TTC549 (cell line): ENCODE measurements around the gene B4GALNT1.
"Not testable (repeated sequence)": the region's sequence is repeated elsewhere in the genome, so short reads cannot be mapped to it uniquely, and the experiment has no call there.

Experiments
- FAIRE-seq: peaks from 2 replicates; lab custom pipeline; 2012; peaks lifted over from hg19 to GRCh38; lab: Jason Lieb, UNC

Gene B4GALNT1

GRCh38 chr12:57620245-57620935, 12.6 kb downstream of the B4GALNT1 start:
- no peak for FAIRE-seq

GRCh38 chr12:57619434-57620244, 13.4 kb downstream of the B4GALNT1 start:
- no peak for FAIRE-seq

GRCh38 chr12:57618966-57619433, 14.0 kb downstream of the B4GALNT1 start:
- FAIRE-seq = no peak

GRCh38 chr12:57618431-57618830, 14.6 kb downstream of the B4GALNT1 start:
- FAIRE-seq = not testable (repeated sequence)

- FAIRE-seq = no peak
Measured at GRCh38 chr12:57617942-57618341, 15.1 kb downstream of the B4GALNT1 start.

- FAIRE-seq = no peak
Measured at GRCh38 chr12:57616383-57617101, 16.5 kb downstream of the B4GALNT1 start.

GRCh38 chr12:57615637-57616036, 17.4 kb downstream of the B4GALNT1 start:
- FAIRE-seq = no peak

- FAIRE-seq = no peak
Measured at GRCh38 chr12:57614948-57615500, 18.0 kb downstream of the B4GALNT1 start.

- FAIRE-seq = no peak
Measured at GRCh38 chr12:57614178-57614947, 18.6 kb downstream of the B4GALNT1 start.

GRCh38 chr12:57613427-57614109, 19.4 kb downstream of the B4GALNT1 start:
- FAIRE-seq = no peak

- FAIRE-seq = no peak
Measured at GRCh38 chr12:57612711-57613426, 20.1 kb downstream of the B4GALNT1 start.

GRCh38 chr12:57611827-57612710, 20.9 kb downstream of the B4GALNT1 start:
- FAIRE-seq = no peak

- no peak for FAIRE-seq
Measured at GRCh38 chr12:57611108-57611826, 21.7 kb downstream of the B4GALNT1 start, which contains the start of gene ARHGEF25. ARHGEF25 (plus strand) TSS chr12:57611435; CDS start chr12:57611895, 460 bp downstream.

- no peak for FAIRE-seq
Measured at GRCh38 chr12:57610554-57611107, 22.4 kb downstream of the B4GALNT1 start.

GRCh38 chr12:57609781-57610553, 23.0 kb downstream of the B4GALNT1 start:
- no peak for FAIRE-seq

- FAIRE-seq = no peak
Measured at GRCh38 chr12:57609101-57609780, 23.8 kb downstream of the B4GALNT1 start.
